ENCODE results near the gene MRGPRE.

MRGPRE gene

GRCh38 chr11:3201677-3202181, 30.5 kb downstream of the MRGPRE start:
- Histone ChIP-seq H3K27me3 (ENCODE audit: control insufficient read depth in 1 of 2, insufficient read depth in 2 of 2, low read length in 2 of 2) (peaks cover 28 to 31% of the 10 kb centered on the region in 2 donors), H3K4me1 (ENCODE audit: control insufficient read depth, insufficient read depth, low read length) (peaks cover 15% of the 10 kb centered on the region), H3K27ac (ENCODE audit: low read length) (no peak overlapping the region), H3K9me3 (ENCODE audit: control insufficient read depth in 2 of 2, low read length in 2 of 2) (no peaks in the 10 kb centered on the region), H3K4me3 (ENCODE audit: low read length in 2 of 2) (no peak overlapping the region), H3K9ac (ENCODE audit: low read length in 2 of 2) (no peak overlapping the region), H3K36me3 (ENCODE audit: control insufficient read depth in 2 of 2, insufficient read depth in 2 of 2, low read length in 2 of 2) (no peaks in the 10 kb centered on the region)

- Histone ChIP-seq H3K4me1 (ENCODE audit: control insufficient read depth, insufficient read depth, low read length) (peaks cover 15% of the 10 kb centered on the region), H3K36me3 (ENCODE audit: control insufficient read depth in 2 of 2, insufficient read depth in 2 of 2, low read length in 2 of 2) (no peaks in the 10 kb centered on the region), H3K9me3 (ENCODE audit: control insufficient read depth in 2 of 2, low read length in 2 of 2) (no peaks in the 10 kb centered on the region), H3K9ac (ENCODE audit: low read length in 2 of 2) (no peak overlapping the region), H3K27me3 (ENCODE audit: control insufficient read depth in 1 of 2, insufficient read depth in 2 of 2, low read length in 2 of 2) (peaks cover 28 to 31% of the 10 kb centered on the region in 2 donors), H3K27ac (ENCODE audit: low read length) (no peak overlapping the region), H3K4me3 (ENCODE audit: low read length in 2 of 2) (no peak overlapping the region)
Measured at GRCh38 chr11:3201112-3201581, 31.1 kb downstream of the MRGPRE start.

- Histone ChIP-seq H3K9me3 (ENCODE audit: control insufficient read depth in 2 of 2, low read length in 2 of 2) (no peaks in the 10 kb centered on the region), H3K4me3 (ENCODE audit: low read length in 2 of 2) (no peak overlapping the region), H3K27ac (ENCODE audit: low read length) (no peak overlapping the region), H3K27me3 (ENCODE audit: control insufficient read depth in 1 of 2, insufficient read depth in 2 of 2, low read length in 2 of 2) (peaks cover 28 to 35% of the 10 kb centered on the region in 2 donors), H3K36me3 (ENCODE audit: control insufficient read depth in 2 of 2, insufficient read depth in 2 of 2, low read length in 2 of 2) (no peaks in the 10 kb centered on the region), H3K4me1 (ENCODE audit: control insufficient read depth, insufficient read depth, low read length) (peaks cover 11% of the 10 kb centered on the region), H3K9ac (ENCODE audit: low read length in 2 of 2) (no peak overlapping the region)
Measured at GRCh38 chr11:3200388-3201111, 31.7 kb downstream of the MRGPRE start.

GRCh38 chr11:3199537-3200295, 32.5 kb downstream of the MRGPRE start:
- Histone ChIP-seq H3K36me3 (ENCODE audit: control insufficient read depth in 2 of 2, insufficient read depth in 2 of 2, low read length in 2 of 2) (no peaks in the 10 kb centered on the region), H3K27ac (ENCODE audit: low read length) (no peak overlapping the region), H3K4me1 (ENCODE audit: control insufficient read depth, insufficient read depth, low read length) (peaks cover 11% of the 10 kb centered on the region), H3K9me3 (ENCODE audit: control insufficient read depth in 2 of 2, low read length in 2 of 2) (no peaks in the 10 kb centered on the region), H3K4me3 (ENCODE audit: low read length in 2 of 2) (no peak overlapping the region), H3K9ac (ENCODE audit: low read length in 2 of 2) (no peak overlapping the region), H3K27me3 (ENCODE audit: control insufficient read depth in 1 of 2, insufficient read depth in 2 of 2, low read length in 2 of 2) (peaks cover 28 to 35% of the 10 kb centered on the region in 2 donors)

- Histone ChIP-seq H3K4me1 (ENCODE audit: control insufficient read depth, insufficient read depth, low read length) (peaks cover 11% of the 10 kb centered on the region), H3K27me3 (ENCODE audit: control insufficient read depth in 1 of 2, insufficient read depth in 2 of 2, low read length in 2 of 2) (peaks cover 27 to 36% of the 10 kb centered on the region in 2 donors), H3K4me3 (ENCODE audit: low read length in 2 of 2) (no peak overlapping the region), H3K36me3 (ENCODE audit: control insufficient read depth in 2 of 2, insufficient read depth in 2 of 2, low read length in 2 of 2) (no peaks in the 10 kb centered on the region), H3K9ac (ENCODE audit: low read length in 2 of 2) (no peak overlapping the region), H3K27ac (ENCODE audit: low read length) (no peak overlapping the region), H3K9me3 (ENCODE audit: control insufficient read depth in 2 of 2, low read length in 2 of 2) (no peaks in the 10 kb centered on the region)
Measured at GRCh38 chr11:3198815-3199214, 33.4 kb downstream of the MRGPRE start.

- H3K4me3 ChIP-seq (ENCODE audit: low read length in 2 of 2): no peak overlapping the region
- H3K9me3 ChIP-seq (ENCODE audit: control insufficient read depth in 2 of 2, low read length in 2 of 2): no peaks in the 10 kb centered on the region
- H3K27me3 ChIP-seq (ENCODE audit: control insufficient read depth in 1 of 2, insufficient read depth in 2 of 2, low read length in 2 of 2): peaks cover 19 to 36% of the 10 kb centered on the region in 2 donors
- no peak overlapping the region for H3K27ac ChIP-seq (ENCODE audit: low read length)
- no peaks in the 10 kb centered on the region for H3K36me3 ChIP-seq (ENCODE audit: control insufficient read depth in 2 of 2, insufficient read depth in 2 of 2, low read length in 2 of 2)
- H3K9ac ChIP-seq (ENCODE audit: low read length in 2 of 2): no peak overlapping the region
- H3K4me1 ChIP-seq (ENCODE audit: control insufficient read depth, insufficient read depth, low read length): peaks cover 3% of the 10 kb centered on the region
Measured at GRCh38 chr11:3197878-3198528, 34.2 kb downstream of the MRGPRE start.

- H3K9me3 ChIP-seq (ENCODE audit: control insufficient read depth in 2 of 2, low read length in 2 of 2): no peaks in the 10 kb centered on the region
- no peaks in the 10 kb centered on the region for H3K36me3 ChIP-seq (ENCODE audit: control insufficient read depth in 2 of 2, insufficient read depth in 2 of 2, low read length in 2 of 2)
- peaks cover 11 to 29% of the 10 kb centered on the region in 2 donors for H3K27me3 ChIP-seq (ENCODE audit: control insufficient read depth in 1 of 2, insufficient read depth in 2 of 2, low read length in 2 of 2)
- H3K9ac ChIP-seq (ENCODE audit: low read length in 2 of 2): no peak overlapping the region
- H3K27ac ChIP-seq (ENCODE audit: low read length): no peak overlapping the region
- no peaks in the 10 kb centered on the region for H3K4me1 ChIP-seq (ENCODE audit: control insufficient read depth, insufficient read depth, low read length)
- H3K4me3 ChIP-seq (ENCODE audit: low read length in 2 of 2): no peak overlapping the region
Measured at GRCh38 chr11:3197044-3197695, 35.0 kb downstream of the MRGPRE start.

- Histone ChIP-seq H3K4me3 (ENCODE audit: low read length in 2 of 2) (no peak overlapping the region), H3K4me1 (ENCODE audit: control insufficient read depth, insufficient read depth, low read length) (no peaks in the 10 kb centered on the region), H3K9ac (ENCODE audit: low read length in 2 of 2) (no peak overlapping the region), H3K9me3 (ENCODE audit: control insufficient read depth in 2 of 2, low read length in 2 of 2) (no peaks in the 10 kb centered on the region), H3K27ac (ENCODE audit: low read length) (no peak overlapping the region), H3K36me3 (ENCODE audit: control insufficient read depth in 2 of 2, insufficient read depth in 2 of 2, low read length in 2 of 2) (no peaks in the 10 kb centered on the region), H3K27me3 (ENCODE audit: control insufficient read depth in 1 of 2, insufficient read depth in 2 of 2, low read length in 2 of 2) (peaks cover 4 to 23% of the 10 kb centered on the region in 2 donors)
Measured at GRCh38 chr11:3196161-3197043, 35.8 kb downstream of the MRGPRE start.

GRCh38 chr11:3195251-3196160, 36.7 kb downstream of the MRGPRE start:
- Histone ChIP-seq H3K9me3 (ENCODE audit: control insufficient read depth in 2 of 2, low read length in 2 of 2) (no peaks in the 10 kb centered on the region), H3K36me3 (ENCODE audit: control insufficient read depth in 2 of 2, insufficient read depth in 2 of 2, low read length in 2 of 2) (no peaks in the 10 kb centered on the region), H3K9ac (ENCODE audit: low read length in 2 of 2) (no peak overlapping the region), H3K27ac (ENCODE audit: low read length) (no peak overlapping the region), H3K4me3 (ENCODE audit: low read length in 2 of 2) (no peak overlapping the region), H3K27me3 (ENCODE audit: control insufficient read depth in 1 of 2, insufficient read depth in 2 of 2, low read length in 2 of 2) (peaks cover 4 to 14% of the 10 kb centered on the region in 2 donors), H3K4me1 (ENCODE audit: control insufficient read depth, insufficient read depth, low read length) (no peaks in the 10 kb centered on the region)

Data from stomach smooth muscle (tissue), 2 donors.